Measurements from ENCODE around the gene TPRG1L. TPM values are rescaled to one million over a fixed set of nuclear protein-coding genes. Genes with fewer than 3 reads are reported as not detected.

The TPRG1L gene
- total and polyA plus RNA-seq, 8 donors: 27.3 to 42.9 (median 32.2) TPM

DNA sequence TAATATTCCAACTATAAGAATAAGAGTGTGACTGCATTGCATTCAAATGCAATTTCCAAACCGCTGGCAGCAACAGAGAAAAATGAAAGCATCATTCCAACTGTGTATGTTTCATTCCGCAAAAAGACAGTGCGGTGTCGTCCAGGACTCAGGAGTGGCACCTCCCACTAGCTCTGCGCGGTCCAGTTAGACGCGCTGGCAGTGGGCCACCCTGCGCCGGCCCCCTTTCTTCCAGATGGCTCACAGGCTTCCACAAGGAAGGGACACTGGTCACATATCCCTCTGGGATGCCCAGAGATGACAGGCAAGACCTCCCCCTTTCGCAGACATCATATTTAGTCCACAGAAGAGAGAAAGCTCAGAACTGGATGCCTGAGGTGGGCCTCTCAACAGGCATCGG lies 13.2 kb downstream of the TPRG1L start:
- Histone ChIP-seq H3K36me3 (peaks cover 0 to 99% of the 10 kb centered on the region in 2 donors), H3K4me3 (no peak overlapping the region), H3K4me1 (no peaks in the 10 kb centered on the region), H3K27me3 (no peaks in the 10 kb centered on the region), H3K9me3 (no peaks in the 10 kb centered on the region), H3K27ac (no peak overlapping the region)
- DNase-seq (no peak), ATAC-seq (no peak)
- TF ChIP-seq, protein P1, sequence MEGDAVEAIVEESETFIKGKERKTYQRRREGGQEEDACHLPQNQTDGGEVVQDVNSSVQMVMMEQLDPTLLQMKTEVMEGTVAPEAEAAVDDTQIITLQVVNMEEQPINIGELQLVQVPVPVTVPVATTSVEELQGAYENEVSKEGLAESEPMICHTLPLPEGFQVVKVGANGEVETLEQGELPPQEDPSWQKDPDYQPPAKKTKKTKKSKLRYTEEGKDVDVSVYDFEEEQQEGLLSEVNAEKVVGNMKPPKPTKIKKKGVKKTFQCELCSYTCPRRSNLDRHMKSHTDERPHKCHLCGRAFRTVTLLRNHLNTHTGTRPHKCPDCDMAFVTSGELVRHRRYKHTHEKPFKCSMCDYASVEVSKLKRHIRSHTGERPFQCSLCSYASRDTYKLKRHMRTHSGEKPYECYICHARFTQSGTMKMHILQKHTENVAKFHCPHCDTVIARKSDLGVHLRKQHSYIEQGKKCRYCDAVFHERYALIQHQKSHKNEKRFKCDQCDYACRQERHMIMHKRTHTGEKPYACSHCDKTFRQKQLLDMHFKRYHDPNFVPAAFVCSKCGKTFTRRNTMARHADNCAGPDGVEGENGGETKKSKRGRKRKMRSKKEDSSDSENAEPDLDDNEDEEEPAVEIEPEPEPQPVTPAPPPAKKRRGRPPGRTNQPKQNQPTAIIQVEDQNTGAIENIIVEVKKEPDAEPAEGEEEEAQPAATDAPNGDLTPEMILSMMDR (IDR thresholded peaks at IDR 0.05): no peak
- intact Hi-C loops (cut with DNase I): no loop called here

DNA sequence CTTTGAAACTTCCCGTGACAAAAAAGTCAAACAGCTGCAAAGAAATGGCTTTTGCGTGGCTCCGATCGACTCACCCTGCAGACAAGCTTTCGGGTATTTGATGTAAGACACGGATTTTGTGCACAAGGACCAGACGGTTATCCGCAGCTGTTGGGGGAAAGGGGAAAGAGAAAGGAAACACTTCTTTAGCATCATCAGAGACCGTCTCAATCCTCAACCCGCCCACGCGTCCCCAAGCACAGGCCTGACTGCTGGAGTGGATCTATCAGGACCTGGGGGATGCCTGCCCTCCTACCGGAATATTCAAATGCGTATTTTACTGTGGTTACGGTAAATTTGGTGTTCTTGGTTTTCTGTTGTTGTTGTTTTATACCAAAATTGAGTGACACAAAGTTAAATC lies 13.9 kb downstream of the TPRG1L start:
- Histone ChIP-seq H3K36me3 (peaks cover 0 to 97% of the 10 kb centered on the region in 2 donors), H3K27me3 (no peaks in the 10 kb centered on the region), H3K9me3 (no peaks in the 10 kb centered on the region), H3K4me3 (no peak overlapping the region), H3K4me1 (no peaks in the 10 kb centered on the region), H3K27ac (no peak overlapping the region)
- TF ChIP-seq, protein P1 (IDR thresholded peaks at IDR 0.05): no peak
- DNase-seq (no peak), ATAC-seq (no peak)
- intact Hi-C loops (cut with DNase I): no loop called here

DNA sequence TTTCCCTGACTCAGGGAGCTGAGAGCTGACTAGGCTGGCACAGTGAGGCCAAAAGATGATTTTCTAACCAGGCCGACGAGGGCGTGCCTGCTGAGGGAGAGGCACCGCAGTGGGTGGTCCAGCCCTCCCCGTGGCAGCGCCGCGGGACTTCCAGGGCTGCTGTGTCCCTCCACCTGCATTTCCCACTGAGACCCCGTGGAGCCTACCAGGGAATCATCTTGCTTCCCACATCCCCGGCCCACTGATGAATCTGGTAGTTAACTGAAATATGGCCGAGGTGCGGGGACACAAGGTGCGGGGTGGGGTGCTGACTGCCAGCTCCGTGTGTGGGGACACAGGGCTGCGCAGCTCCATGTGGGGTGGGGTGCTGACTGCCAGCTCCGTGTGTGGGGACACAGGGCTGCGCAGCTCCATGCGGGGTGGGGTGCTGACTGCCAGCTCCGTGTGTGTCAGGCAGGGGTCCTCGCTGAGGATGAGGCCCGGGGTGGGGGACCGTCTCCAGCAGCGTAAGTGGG lies 14.6 kb downstream of the TPRG1L start:
- Histone ChIP-seq H3K4me3 (no peak overlapping the region), H3K27ac (no peak overlapping the region), H3K9me3 (no peaks in the 10 kb centered on the region), H3K36me3 (peaks cover 0 to 92% of the 10 kb centered on the region in 2 donors), H3K27me3 (no peaks in the 10 kb centered on the region), H3K4me1 (no peaks in the 10 kb centered on the region)
- ATAC-seq (no peak), DNase-seq (peak in 1 of 4 donors; percentile 42)
- intact Hi-C loops (cut with DNase I): no loop called here
- TF ChIP-seq, protein P1 (IDR thresholded peaks at IDR 0.05): no peak

DNA sequence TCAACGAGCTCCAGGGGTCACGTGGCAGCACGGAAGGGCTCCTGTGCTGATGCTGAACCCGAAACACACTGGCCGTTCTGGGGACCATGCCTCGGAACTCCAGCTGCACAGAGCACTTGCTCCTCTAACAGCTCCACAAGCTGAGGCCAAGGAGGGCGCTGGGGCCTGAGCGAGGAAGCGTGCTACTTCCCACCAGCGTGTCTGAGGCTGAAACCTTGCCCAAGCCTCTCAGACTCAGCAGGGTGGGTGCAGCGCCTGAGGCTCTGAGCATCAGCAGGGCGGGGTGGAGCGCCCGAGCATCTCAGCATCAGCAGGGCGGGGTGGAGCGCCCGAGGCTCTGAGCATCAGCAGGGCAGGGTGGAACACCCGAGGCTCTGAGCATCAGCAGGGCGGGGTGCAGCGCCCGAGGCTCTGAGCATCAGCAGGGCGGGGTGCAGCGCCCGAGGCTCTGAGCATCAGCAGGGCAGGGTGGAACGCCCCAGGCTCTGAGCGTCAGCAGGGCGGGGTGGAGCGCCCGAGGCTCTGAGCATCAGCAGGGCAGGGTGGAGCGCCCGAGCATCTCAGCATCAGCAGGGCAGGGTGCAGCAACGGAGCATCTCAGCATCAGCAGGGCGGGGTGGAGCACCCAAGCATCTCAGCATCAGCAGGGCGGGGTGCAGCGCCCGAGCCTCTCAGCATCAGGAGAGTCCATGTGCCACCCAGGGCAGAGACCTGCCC lies 15.5 kb downstream of the TPRG1L start:
- peaks cover 0 to 92% of the 10 kb centered on the region in 2 donors for H3K36me3 ChIP-seq

More for the DNA sequence above, 15.5 kb downstream of the TPRG1L start:
- Histone ChIP-seq H3K27ac (no peak overlapping the region), H3K4me1 (no peaks in the 10 kb centered on the region), H3K27me3 (no peaks in the 10 kb centered on the region), H3K4me3 (no peak overlapping the region), H3K9me3 (no peaks in the 10 kb centered on the region)
- DNase-seq (peak in 1 of 4 donors; percentile 68), ATAC-seq (no peak)
- intact Hi-C loops (cut with DNase I): no loop called here
- TF ChIP-seq, protein P1 (IDR thresholded peaks at IDR 0.05): no peak
